K562 (cell line): Measurements from ENCODE around the gene NYNRIN. TPM values are rescaled to one million over a fixed set of nuclear protein-coding genes. Genes with fewer than 3 reads are reported as not detected.

Source experiments
- ATAC-seq: fragments of 200-7000 bp; cut with Tn5 transposase; 3 replicates; pipeline ENCODE4 v1.9.1; 2020; ENCODE audit warnings: moderate library complexity
- BruUV-seq: library from RNA; stranded (reverse); fragments of 400-500 nt; replicated peaks from 2 replicates; lab custom pipeline; 2021; lab: Mats Ljungman, UMichigan
- CTCF ChIA-PET: fragments of 300-600 bp; formaldehyde crosslinking; extraction: SDS; loops from one replicate; lab custom pipeline; 2021; ENCODE audit warnings: low intra/inter-chr PET ratio; lab: Yijun Ruan, JAX
- POLR2A ChIA-PET: fragments of 300-600, 350-650 bp; sonication (Branson Sonifier 250); formaldehyde crosslinking; extraction: SDS; loops from one replicate; lab custom pipeline; 2021; ENCODE audit warnings: antibody characterized with exemption, inconsistent platforms; lab: Yijun Ruan, JAX
- DNase-seq, 4 experiments: peaks; one replicate each; pipeline versions ENCODE4 v3.0.0 to v3.0.0-alpha.2; 2011 to 2018; ENCODE audit warnings: low spot score in 3 of 4, mixed read lengths in 3 of 4; ENCODE audit errors: extremely low read depth in 1 of 4
- FAIRE-seq: peaks from 2 replicates; lab custom pipeline; 2011; peaks lifted over from hg19 to GRCh38; lab: Jason Lieb, UNC
- H2AFZ ChIP-seq: 2 replicates; pipeline ENCODE4 v1.6.0; 2011; ENCODE audit warnings: low read depth, low read length, control low read depth, inconsistent platforms
- H3K27ac ChIP-seq: fragments of 200-600 bp; 3 replicates; pipeline ENCODE4 v1.8.0; 2011; ENCODE audit warnings: low read depth, mild to moderate bottlenecking, control low read depth, inconsistent platforms, low read length, moderate library complexity, mixed read lengths; ENCODE audit errors: extremely low read depth
- H3K27me3 ChIP-seq, 2 experiments: fragments of 300-600 bp in 1 of 2; 2 replicates in 1 of 2; 3 replicates in 1 of 2; pipeline versions ENCODE4 v1.6.0 to v1.8.0; 2011; ENCODE audit warnings: inconsistent platforms in 2 of 2, low read length in 2 of 2, mild to moderate bottlenecking in 1 of 2, mixed read lengths in 1 of 2, moderate library complexity in 1 of 2; ENCODE audit not compliant: control insufficient read depth in 2 of 2, insufficient read depth in 2 of 2
- H3K36me3 ChIP-seq: fragments of 300-600 bp; 3 replicates; pipeline ENCODE4 v1.8.0; 2011; ENCODE audit warnings: mild to moderate bottlenecking, low read length, inconsistent platforms; ENCODE audit not compliant: control insufficient read depth, insufficient read depth
- H3K4me1 ChIP-seq, 2 experiments: fragments of 200-600 bp in 1 of 2; replicated peaks in 1 of 2; 2 replicates in 1 of 2; 3 replicates in 1 of 2; pipeline versions ENCODE4 v1.5.1 to v1.8.0; 2011; ENCODE audit warnings: inconsistent platforms in 2 of 2, low read length in 2 of 2, mild to moderate bottlenecking in 1 of 2, mixed read lengths in 1 of 2, moderate library complexity in 1 of 2; ENCODE audit not compliant: control insufficient read depth in 2 of 2, insufficient read depth in 2 of 2
- H3K4me2 ChIP-seq: 2 replicates; pipeline ENCODE4 v1.6.1; 2011; ENCODE audit warnings: low read length, control low read depth, inconsistent platforms, mixed read lengths; ENCODE audit not compliant: insufficient read depth
- H3K4me3 ChIP-seq: fragments of 200-600 bp; sonication (generic), shearing (Covaris generic); 2 replicates; pipeline ENCODE4 v1.5.1; 2016; ENCODE audit warnings: control low read depth, inconsistent platforms
- H3K79me2 ChIP-seq: fragments of 200-600 bp; 3 replicates; pipeline ENCODE4 v1.8.0; 2011; ENCODE audit warnings: low read length, inconsistent platforms; ENCODE audit not compliant: control insufficient read depth, insufficient read depth
- H3K9ac ChIP-seq, 2 experiments: 2 replicates each; pipeline versions ENCODE4 v1.6.0 to v1.6.1; 2011; ENCODE audit warnings: low read depth in 2 of 2, low read length in 2 of 2, control low read depth in 1 of 2, inconsistent platforms in 1 of 2, mild to moderate bottlenecking in 1 of 2, mixed read lengths in 1 of 2; ENCODE audit not compliant: insufficient read depth in 1 of 2
- H3K9me1 ChIP-seq: one replicate; pipeline ENCODE4 v1.6.0; 2011; ENCODE audit warnings: inconsistent platforms, mild to moderate bottlenecking, low read length, moderate library complexity; ENCODE audit not compliant: control insufficient read depth, insufficient read depth
- H3K9me3 ChIP-seq: replicated peaks from 2 replicates; pipeline ENCODE4 v1.5.1; 2011; ENCODE audit warnings: low read depth, low read length, inconsistent platforms; ENCODE audit not compliant: control insufficient read depth, insufficient read depth
- H4K20me1 ChIP-seq: replicated peaks from 2 replicates; pipeline ENCODE4 v1.6.1; 2011; ENCODE audit warnings: low read length, inconsistent platforms, mixed read lengths; ENCODE audit not compliant: control insufficient read depth, insufficient read depth
- ARID3B ChIP-seq: fragments of 250-450 bp; sonication (Bioruptor Pico); IDR thresholded peaks from 2 replicates; pipeline ENCODE4 v1.4.0; 2020; ENCODE audit warnings: borderline replicate concordance
- ATF2 ChIP-seq: sonication (generic); formaldehyde crosslinking; IDR thresholded peaks from 2 replicates; pipeline ENCODE4 v1.8.1; 2022; ENCODE audit warnings: missing genetic modification reagents
- HMGN3 ChIP-seq: IDR thresholded peaks from 2 replicates; pipeline ENCODE4 v1.6.1; 2011; ENCODE audit warnings: borderline replicate concordance, low read depth, mild to moderate bottlenecking, mixed read lengths, low read length; ENCODE audit not compliant: insufficient read length; ENCODE audit errors: extremely low read depth
- HNRNPH1 ChIP-seq: fragments of 200-400 bp; formaldehyde crosslinking; optimal IDR thresholded peaks from 2 replicates; pipeline ENCODE3; 2017; ENCODE audit warnings: low read depth, mild to moderate bottlenecking, low read length, moderate library complexity
- MCM3 ChIP-seq: fragments of 450-650 bp; IDR thresholded peaks from 2 replicates; pipeline ENCODE4 v1.6.1; 2016
- PBX2 ChIP-seq, 2 experiments: IDR thresholded peaks in 1 of 2; conservative IDR thresholded peaks in 1 of 2; 2 replicates each; pipeline ENCODE4 v1.6.1; 2016; ENCODE audit warnings: low read depth in 2 of 2, mild to moderate bottlenecking in 1 of 2, missing compliant biosample characterization in 1 of 2, missing genetic modification characterization in 1 of 2, moderate library complexity in 1 of 2
- ZNF232 ChIP-seq: sonication (generic); formaldehyde crosslinking; IDR thresholded peaks from 2 replicates; pipeline ENCODE4 v1.8.0; 2022; ENCODE audit warnings: mild to moderate bottlenecking, missing genetic modification reagents
- WGBS: fragments of 100-300 bp; shearing (Covaris generic); methylation state at CpG from one replicate; pipeline ENCODE4 v1.1.6; 2016; ENCODE audit warnings: low coverage, mixed read lengths; ENCODE audit not compliant: insufficient coverage; ENCODE audit errors: missing lambda C conversion rate; 5-methylcytosine and 5-hydroxymethylcytosine counted together
- in situ Hi-C: fragments of 300-500 bp; cut with MboI; formaldehyde crosslinking; loops from 4 replicates; pipeline ENCODE4 v1.15.0; 2018; ENCODE audit warnings: inconsistent platforms, mixed read lengths
- intact Hi-C: fragments of 100-400 bp; cut with micrococcal nuclease; formaldehyde crosslinking; loops from 2 replicates; pipeline ENCODE4 v1.14.2; 2022
- polyA plus RNA-seq, 8 experiments: library from polyadenylated mRNA; depleted of rRNA in 4 of 8; stranded (reverse) in 5 of 8; unstranded in 3 of 8; fragments of >200 nt; fragmentation: Nextera tagmentation in 2 of 8; fragmentation: Illumina TruSeq in 1 of 8; extraction: Ambion mirVana in 2 of 8; extraction: Trizol in 1 of 8; gene quantifications; 2 replicates each; pipeline versions ENCODE4 v1.2.1 to v1.2.3, GENCODE V29; 2011 to 2014; ENCODE audit warnings: inconsistent platforms in 1 of 8, missing spikeins in 1 of 8
- total RNA-seq, 7 experiments: library from RNA; depleted of rRNA in 6 of 7; stranded (reverse); fragments of >200 nt in 6 of 7; fragmentation: Illumina TruSeq in 2 of 7; extraction: Trizol in 2 of 7; gene quantifications; 2 replicates each; pipeline versions ENCODE4 v1.2.1 to v1.2.3, GENCODE V29; 2011 to 2021; ENCODE audit warnings: low replicate concordance in 1 of 7

NYNRIN gene
- total and polyA plus RNA-seq, 9 of the 15 experiments (the other 6 are each of a cell fraction or from before 2014, with no cell fraction given) = 0.04 to 1.2 (median 0.28) TPM

GRCh38 chr14:24404814-24405213 lies 6.0 kb downstream of the NYNRIN start:
- BruUV-seq = no TSS peak
- H3K4me1 ChIP-seq = peaks cover 0 to 7% of the 10 kb centered on the region in 2 experiments; a peak in 1 of 5 replicates
- H3K36me3 ChIP-seq = no peaks in the 10 kb centered on the region
- H3K9me3 ChIP-seq = no peaks in the 10 kb centered on the region
- peaks cover 0 to 8% of the 10 kb centered on the region in 2 experiments; a peak in 1 of 5 replicates for H3K27me3 ChIP-seq
- FAIRE-seq = peak; percentile 67
- ChIA-PET POLR2A (interaction anchor here (0.6 kb wide), 1 partner anchor 16 kb away, joined by 4 read pairs; no protein-coding TSS in a partner anchor), CTCF (no interaction called here)
- H2AFZ ChIP-seq = no peak overlapping the region
- intact Hi-C loops = no loop called here
- ATAC-seq = no peak
- no peaks in the 10 kb centered on the region for H3K79me2 ChIP-seq
- no peak overlapping the region for H3K4me2 ChIP-seq
- H3K9me1 ChIP-seq = no peaks in the 10 kb centered on the region
- DNase-seq = no peak
- no peak overlapping the region for H3K27ac ChIP-seq
- no peak for TF ChIP-seq ATF2 (CRISPR knock-in tag)
- no peak for TF ChIP-seq ARID3B (CRISPR knock-in tag)
- TF ChIP-seq HMGN3 = no peak
- TF ChIP-seq MCM3 = no peak
- no peak for TF ChIP-seq ZNF232 (CRISPR knock-in tag)
- no peak for TF ChIP-seq HNRNPH1
- TF ChIP-seq PBX2 (CRISPR knock-in tag; IDR thresholded peaks at IDR 0.05; ENCODE audit: low read depth) = no peak
- TF ChIP-seq PBX2 (tag; conservative IDR thresholded peaks at IDR 0.05; ENCODE audit: low read depth) = no peak
- TF ChIP-seq, all 486 proteins: peak for 0
- Histone ChIP-seq H3K9ac (no peak overlapping the region), H3K4me3 (no peak overlapping the region), H4K20me1 (no peaks in the 10 kb centered on the region)
- WGBS = 21% methylated on average over 3 of the region's 4 CpGs
- in situ Hi-C loops = no loop called here
